HG03342 (cell line): ENCODE measurements around the gene NBAS.

Source experiments
- ATAC-seq: cut with Tn5 transposase; IDR thresholded peaks from one replicate; pipeline ENCODE4 v1.9.1; 2021; ENCODE audit warnings: mild to moderate bottlenecking, moderate library complexity; ENCODE audit not compliant: unreplicated experiment

Gene NBAS

DNA sequence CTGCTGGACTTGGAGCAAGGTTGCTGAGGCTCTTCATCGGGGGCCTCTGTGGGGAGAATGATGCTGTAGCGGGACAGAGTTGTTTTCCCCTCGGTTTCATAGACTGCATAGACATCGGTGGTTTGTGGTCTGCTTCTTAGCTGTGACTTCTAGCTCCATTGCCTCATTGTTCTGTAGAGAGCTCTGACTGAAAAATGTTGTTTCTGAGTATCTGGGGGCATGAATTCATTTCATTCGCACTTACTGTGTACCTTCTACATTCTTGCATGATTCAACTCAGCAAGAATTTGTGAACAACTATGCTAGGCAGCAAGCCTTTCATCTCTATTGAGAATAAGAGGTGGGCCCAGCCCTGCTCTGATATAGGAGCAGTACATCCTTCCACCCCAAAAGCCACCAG lies 406.8 kb downstream of the NBAS start:
- no peak for ATAC-seq

DNA sequence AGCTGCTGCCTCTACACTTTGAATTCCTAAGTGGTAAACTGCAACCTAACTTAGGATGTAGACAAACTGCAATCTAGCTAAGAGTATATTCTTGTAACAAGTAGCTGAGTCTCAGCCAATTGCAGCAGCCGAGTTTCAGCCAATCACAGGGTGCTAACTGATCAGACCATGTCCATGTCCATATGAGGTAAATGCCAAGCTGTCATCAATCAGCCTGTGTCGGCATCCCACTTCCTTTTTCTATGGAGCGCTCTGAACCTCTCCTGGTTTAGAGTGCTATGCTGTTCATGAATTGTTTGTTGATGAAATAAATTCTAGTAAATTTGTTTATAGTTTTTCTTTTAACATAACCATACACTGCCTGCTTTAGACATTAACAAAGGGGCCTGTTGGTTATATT lies 408.8 kb downstream of the NBAS start:
- ATAC-seq: no peak

DNA sequence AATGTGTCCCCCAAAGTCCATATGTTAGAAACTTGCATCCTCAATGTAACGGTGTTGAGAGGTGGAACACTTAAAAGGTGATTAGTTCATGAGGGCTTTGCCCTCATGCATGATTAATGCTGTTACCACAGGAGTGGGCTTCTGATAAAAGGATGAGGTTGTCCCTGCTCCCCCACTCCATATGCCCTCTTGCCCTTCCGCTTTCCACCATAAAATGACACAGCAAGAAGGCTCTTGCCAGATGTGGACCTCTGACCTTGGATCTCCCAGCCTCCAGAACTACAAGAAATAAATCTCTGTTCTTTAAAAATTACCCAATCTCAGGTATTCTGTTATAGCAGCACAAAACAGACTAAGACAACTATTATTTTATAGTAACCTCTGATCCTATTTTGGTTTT lies 412.1 kb downstream of the NBAS start:
- no peak for ATAC-seq

DNA sequence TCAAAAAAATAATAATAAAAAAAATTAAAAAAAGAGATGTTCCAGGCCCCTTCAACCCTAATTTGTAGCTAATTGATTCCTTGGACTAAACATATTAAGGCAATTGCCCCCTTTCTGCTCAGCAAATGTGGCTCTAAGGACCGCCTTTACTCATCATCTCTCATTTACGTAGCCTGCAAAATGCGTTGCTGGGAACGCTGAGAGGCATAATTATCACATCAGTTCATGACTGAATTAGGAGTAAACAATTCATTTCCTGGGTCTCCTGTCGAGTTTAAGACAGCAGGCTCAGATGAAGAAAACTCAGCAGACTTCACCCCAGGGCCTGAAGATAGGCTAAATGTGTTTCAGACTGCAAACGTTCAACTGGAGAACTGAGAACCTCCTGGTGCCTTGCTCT lies 413.5 kb downstream of the NBAS start:
- ATAC-seq: no peak

DNA sequence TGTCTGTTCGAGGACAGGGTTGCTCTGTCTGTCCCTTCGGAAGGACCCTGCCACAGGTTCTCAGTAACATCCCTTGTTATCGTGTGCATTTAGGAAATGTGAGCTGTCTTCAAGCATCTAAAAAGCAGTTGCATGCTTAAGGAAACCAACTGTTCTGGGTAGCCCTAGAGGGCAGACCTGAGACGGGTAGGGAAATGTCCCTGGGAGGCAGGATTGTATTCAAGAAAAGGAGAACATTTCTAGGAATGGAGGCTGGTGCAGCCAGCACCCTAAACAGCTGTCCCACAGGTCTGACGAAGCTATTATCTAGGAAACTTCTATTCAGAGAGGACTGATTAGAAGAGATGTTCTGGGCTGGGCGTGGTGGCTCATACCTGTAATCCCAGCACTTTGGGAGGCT lies 414.2 kb downstream of the NBAS start:
- no peak for ATAC-seq

DNA sequence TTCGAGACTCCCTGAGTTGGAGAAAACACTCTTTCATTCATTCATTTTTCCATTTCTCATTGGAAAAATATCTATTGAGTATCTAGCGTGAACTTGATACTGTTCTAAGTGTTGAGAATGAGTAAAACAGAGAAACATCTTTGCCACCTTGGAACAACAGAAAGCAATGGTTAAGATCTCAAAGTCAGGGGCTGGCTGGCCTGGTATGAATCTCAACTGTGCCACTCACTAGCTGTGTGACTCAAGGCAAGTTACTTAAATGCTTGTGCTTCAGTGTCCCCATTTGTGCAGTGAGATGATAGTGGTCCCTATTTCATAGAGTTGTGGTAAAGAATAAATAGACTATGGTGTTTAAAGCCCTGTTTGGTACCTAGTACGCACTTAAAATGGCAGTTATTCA lies 415.2 kb downstream of the NBAS start:
- ATAC-seq: no peak

DNA sequence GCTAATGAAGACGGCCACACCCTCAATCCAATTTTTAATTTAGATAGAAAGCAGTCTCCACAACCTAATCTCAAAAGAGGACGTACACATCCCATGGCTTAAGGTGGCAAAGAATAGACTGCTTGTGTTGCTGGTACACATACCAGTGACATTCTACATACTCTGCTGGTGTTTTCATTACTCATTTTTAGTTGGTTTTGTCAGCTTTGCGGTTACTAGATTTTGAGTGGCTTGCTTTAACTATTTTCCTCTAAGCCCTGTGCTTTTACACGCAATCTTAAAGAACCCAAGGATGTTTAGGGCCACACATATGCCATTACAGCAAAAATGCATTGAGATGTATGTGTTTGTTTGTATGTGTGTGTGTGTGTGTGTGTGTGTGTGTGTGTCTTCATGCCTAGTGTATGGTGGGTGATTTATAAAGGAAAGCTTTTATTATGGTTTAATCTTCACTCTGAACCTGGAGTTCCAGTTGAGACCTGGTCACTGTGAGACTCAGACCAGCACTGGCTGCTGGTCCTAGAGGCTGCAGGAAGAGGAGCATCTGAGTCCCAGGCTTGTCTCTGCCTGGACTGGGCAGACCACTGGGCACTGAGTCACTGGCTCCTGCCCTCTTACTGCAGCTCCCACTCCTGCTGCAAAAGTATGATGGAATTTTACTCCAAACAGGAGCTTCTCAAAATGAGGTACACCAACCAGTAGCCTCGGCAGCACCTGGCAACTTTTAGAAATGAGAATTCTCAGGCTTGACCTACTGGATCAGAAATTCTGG lies 415.9 kb downstream of the NBAS start:
- no peak for ATAC-seq

DNA sequence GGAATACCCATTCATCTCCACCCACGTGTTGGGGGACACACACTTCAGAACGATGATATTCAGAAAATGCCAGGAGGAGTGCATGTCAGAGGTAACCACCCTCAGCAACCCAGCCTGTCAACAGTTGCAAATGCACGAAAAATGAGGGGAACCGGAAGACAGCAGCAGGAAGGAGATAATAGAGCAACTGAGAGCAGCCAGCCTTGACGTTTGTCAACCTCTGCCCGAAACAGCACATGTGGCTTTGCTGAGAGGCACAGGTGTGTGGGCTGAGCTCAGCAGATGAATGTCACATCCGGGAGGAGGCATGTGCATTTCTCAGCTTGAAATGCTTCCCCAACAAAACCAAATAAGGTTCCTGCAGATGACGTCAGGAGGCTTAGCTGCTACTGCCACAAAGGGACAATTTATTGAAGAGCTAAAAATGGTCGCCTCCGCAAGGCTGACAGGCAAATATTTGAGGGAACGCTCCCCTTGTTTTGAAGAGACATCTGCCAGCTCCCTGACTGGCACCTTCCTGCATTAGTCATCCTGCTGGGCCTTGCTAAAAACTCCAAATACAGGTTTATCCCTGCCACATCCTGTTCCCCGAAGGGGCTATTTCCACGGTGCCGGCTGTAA lies 419.0 kb downstream of the NBAS start:
- ATAC-seq: peak; percentile 100

DNA sequence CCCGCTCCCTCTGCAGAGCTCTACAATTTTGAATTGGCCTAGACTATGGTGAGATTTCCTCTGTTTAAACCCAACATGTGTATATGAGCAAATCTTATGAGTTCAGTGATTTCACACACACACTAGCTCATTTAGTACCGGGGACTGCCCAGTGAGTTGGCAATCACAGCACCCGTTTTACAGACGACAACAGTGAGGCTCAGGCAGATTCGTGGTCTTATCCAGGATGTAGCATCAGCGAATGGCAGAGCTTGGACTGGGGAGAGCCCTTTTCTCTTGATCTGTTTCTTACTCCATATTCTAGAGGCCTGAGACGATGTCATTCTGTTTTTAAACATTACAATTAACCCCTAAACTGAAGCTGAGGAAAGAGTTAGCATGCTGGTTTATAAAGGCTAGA lies 419.9 kb downstream of the NBAS start:
- ATAC-seq: no peak

DNA sequence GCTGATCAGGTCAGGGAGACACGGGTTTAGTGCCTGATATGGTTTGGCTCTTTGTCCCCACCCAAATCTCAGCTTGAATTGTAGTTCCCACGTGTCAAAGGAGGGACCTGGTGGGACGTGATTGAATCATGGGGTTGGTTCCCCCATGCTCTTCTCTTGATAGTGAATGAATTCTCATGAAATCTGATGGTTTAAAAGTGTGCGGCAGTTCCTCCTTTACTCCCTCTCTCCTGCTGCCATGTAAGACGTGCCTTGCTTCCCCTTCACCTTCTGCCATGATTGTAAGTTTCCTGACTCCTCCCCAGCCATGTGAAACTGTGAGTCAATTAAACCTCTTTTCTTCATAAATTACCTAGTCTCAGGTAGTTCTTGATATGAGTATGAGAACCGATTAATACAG lies 424.5 kb downstream of the NBAS start:
- ATAC-seq: no peak

DNA sequence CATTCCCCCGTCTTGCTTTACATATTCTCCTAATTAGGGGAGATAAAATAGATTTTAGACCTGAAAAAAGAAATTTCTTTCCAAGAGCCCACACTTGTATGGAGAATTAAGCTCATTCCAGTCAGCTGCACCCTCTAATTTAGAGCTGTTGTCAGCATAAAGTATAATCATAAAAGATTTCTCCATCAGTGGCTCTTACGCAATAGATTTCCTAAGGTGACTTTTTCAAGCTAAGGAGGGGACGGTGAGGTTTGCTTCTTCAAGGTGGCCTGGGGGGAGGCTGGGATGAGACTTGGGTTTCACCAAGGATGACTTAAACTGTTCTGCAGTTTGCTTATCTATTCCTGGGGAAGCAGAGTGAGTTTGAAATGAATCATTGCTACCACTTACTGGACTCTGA lies 426.2 kb downstream of the NBAS start:
- ATAC-seq: no peak

DNA sequence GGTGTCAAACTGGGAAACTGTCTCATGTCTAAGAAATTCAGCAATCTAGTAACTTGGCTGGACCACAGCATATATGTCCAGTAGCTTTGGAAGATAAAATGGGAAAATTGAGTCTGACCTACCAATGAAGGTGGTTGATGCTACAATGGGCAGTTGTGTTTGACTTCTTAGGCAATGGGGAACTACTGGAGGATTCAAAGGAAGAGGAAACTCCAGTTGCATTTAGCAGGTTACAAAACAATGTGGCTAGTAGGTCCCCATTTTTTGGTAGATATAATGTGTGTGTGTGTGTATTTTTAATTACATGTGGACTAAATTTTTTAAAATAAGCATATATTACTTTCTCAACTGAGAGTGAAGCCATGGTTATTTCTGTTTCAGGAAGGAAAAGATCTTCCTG lies 427.7 kb downstream of the NBAS start:
- ATAC-seq: no peak

DNA sequence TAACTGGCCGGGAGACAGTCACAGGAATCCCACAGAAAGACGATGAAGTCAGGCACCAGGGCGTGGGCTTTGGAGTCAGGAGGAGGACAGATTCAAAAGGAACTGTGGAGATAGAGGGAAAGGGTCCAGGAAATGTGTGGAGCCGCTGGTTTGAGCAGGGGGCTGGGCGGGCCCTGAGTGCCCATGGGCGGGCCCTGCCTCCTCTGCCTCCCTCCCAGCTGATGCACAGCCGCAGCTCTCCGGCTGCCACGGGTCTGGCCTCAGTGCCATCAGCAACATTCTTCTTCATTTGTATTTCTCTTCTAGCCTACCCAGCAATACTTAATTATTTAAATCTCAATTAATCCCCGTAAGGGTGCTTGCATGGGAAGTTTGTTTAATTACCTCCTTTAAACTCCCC lies 432.3 kb downstream of the NBAS start:
- ATAC-seq: no peak

DNA sequence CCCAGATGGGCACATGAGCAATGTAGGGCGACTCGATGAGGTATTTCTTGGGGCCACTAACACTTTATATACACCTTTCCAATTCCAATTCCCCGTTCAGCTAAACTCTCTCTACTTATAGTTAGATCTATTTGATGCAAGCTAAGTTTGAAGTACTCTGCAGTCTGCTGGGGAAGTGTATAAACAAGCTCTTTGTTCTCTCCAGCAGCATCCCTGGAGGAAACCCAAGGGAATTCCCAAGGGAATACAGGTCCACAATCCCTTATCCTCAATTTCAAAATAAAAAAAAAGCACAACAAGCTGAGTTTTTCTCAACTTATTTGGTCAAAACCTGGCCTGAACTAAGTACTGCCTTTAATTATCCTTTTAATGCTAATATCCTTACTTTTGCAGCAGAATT lies 433.3 kb downstream of the NBAS start:
- no peak for ATAC-seq

DNA sequence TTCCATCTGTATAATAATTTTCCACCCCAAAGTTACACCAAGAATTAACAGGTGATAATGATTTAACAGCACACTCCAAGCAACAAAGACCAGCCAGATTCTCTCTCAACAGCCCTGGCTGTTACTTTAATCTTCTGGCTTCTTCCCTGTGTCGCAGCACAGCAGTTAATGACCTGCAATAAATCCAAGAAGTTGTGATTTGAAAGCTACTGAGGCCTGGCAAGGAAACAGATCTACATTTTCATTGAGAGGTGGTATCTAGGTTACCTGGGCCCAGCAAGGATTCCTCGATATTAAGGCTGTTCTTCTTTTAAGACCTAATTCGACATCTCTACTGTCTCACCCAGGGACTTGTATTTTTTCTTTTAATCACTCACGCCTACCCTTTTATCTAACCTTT lies 433.8 kb downstream of the NBAS start:
- ATAC-seq: no peak

DNA sequence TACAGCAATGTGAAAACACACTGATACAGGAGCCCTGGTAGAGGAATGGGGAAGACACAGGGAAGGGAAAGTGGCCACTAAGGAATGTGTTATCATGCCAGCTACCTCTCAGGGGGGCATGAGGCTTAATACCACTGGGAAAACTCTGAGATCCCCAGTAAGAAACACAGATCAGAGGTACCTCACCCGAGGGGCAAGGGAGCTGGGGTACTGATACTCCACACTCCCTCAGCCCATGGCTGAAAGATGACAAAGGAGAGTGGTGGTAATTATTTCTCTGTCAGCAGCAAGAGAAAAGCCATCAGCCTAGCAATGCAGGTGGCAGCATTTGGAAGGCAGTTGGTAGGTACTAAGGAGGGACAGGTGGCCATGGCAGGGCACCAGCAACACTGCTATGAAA lies 434.8 kb downstream of the NBAS start:
- ATAC-seq: no peak

DNA sequence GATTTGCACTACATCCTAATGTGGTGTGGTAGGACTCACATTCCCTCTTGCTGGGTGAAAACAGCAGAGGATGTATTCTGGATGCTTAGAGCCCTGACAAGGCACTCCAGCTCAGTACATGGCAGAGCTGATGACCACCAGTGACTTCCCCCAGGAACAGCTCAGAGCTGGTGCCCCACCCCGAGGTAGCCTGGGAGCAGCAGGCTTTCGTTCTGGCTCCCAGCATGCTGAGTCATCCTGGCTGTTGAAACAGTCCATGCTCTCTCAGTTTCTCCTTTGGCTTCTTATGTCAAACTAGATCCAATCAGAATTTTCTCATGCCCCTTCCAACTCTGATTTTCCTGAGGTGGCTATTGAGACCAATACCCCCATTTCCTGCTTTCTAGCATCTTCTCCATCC lies 438.2 kb downstream of the NBAS start:
- ATAC-seq: no peak

DNA sequence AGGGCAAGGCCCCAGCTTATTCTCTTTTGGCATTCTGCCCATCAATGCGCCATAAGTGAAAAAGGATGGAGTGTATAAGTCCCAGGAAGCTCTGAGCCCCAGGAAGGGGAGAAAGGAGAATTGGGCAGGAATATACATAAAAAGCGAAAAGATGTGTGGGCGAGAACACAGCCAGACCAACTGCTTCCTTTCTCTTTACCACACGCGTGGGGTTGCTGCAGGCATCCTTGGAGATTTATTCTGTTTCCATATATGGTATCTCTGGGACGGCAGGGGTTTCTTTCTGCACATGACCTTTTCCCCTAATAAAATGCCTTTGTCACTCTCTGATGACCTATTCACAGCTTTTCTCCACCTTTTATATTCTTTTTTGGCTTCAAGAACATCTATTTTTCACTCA lies 440.5 kb downstream of the NBAS start:
- ATAC-seq: no peak

DNA sequence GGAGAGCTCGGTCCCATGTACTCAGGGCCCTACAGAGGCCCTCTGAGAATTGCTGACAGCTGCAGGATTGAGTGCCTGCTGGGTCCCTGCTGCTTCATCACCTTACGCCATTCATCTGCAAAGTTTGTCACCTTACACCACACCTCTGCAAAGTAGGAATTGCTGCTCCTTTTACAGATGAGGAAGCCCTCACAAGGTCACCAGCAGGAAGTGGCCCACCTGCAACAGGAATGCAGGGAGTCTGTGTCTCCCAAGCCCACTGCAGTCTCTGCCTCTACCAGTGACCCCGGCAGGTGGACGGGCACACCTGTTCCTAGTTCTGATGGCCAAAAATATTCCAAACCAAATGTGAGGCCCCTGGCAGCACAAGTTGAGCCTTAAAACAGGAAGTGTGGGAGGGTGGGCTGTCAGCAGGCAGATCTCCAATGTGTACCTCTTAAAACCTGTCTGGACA lies 441.4 kb downstream of the NBAS start:
- ATAC-seq: no peak

DNA sequence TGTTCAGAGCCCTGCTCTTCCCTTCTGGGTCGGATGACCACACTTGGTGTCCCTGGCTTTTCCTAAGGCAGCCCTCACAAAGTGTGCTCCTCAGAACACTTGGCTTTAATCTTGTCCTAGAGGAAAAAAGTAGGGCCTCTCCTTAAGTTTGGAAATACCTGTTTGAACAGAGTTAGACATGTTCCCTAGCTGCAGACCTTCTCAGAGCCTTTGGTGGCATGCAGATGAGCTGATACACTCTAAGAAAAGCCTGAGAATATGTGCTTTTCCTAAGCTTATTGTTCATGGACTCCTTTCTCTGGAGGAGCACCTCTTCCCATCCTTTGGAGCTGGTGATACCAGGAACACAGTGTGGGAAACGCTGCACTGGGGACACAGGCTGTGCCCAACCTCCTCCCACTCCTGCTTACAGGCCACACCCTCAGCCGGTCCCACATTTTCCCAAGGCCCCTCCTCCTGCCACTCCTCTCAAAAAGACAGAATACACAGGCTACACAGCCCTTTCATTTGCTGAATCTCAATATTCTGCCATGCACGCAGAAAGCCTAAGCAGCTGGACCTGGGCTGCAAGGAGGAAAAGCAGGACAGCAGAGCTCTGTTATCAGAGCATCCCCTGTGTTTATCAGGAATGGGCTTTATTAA lies 443.6 kb downstream of the NBAS start:
- no peak for ATAC-seq
